Naive thymus-derived CD8-positive, alpha-beta T cell (primary cell): ENCODE measurements around the gene PCNX2. TPM values are rescaled to one million over a fixed set of nuclear protein-coding genes. Genes with fewer than 3 reads are reported as not detected.

Experiments
- ATAC-seq, 2 donors: fragments of 150-1000 bp; cut with Tn5 transposase in 1 of 2; sonication (Bioruptor Pico), chemical (Tn5 transposase) in 1 of 2; 1 replicate in 1 of 2; 2 replicates in 1 of 2; pipeline ENCODE4 v1.10.0; 2021; ENCODE audit warnings: mild to moderate bottlenecking in 2 of 2, moderate library complexity in 2 of 2
- POLR2A ChIA-PET: fragments of 350-600 bp; sonication (Branson Sonifier 250); formaldehyde crosslinking; loops from one replicate; lab custom pipeline; 2021; ENCODE audit warnings: antibody characterized with exemption; lab: Charles Lee
- DNase-seq, 10 donors: peaks; one replicate each; pipeline versions ENCODE4 v3.0.0 to v3.0.0-alpha.2; 2020 to 2022
- H3K27ac Mint-ChIP-seq, 10 donors: one replicate each; pipeline ENCODE4 v1.8.0; 2020 to 2022; ENCODE audit warnings: mild to moderate bottlenecking in 10 of 10, mixed read lengths in 10 of 10, moderate library complexity in 4 of 10, inconsistent platforms in 1 of 10
- H3K27me3 Mint-ChIP-seq, 5 donors: one replicate each; pipeline ENCODE4 v1.8.0; 2021 to 2022; ENCODE audit warnings: mixed read lengths in 5 of 5
- H3K36me3 Mint-ChIP-seq, 3 donors: one replicate each; pipeline ENCODE4 v1.8.0; 2020 to 2022; ENCODE audit warnings: mixed read lengths in 3 of 3, mild to moderate bottlenecking in 2 of 3, inconsistent platforms in 1 of 3
- H3K4me1 Mint-ChIP-seq, 4 donors: one replicate each; pipeline ENCODE4 v1.8.0; 2021 to 2022; ENCODE audit warnings: mixed read lengths in 4 of 4
- H3K4me3 Mint-ChIP-seq, 10 donors: one replicate each; pipeline ENCODE4 v1.8.0; 2020 to 2022; ENCODE audit warnings: mild to moderate bottlenecking in 10 of 10, mixed read lengths in 10 of 10, moderate library complexity in 6 of 10, inconsistent platforms in 1 of 10
- H3K9me3 Mint-ChIP-seq, 9 donors: one replicate each; pipeline ENCODE4 v1.8.0; 2020 to 2022; ENCODE audit warnings: mixed read lengths in 9 of 9, mild to moderate bottlenecking in 3 of 9, inconsistent platforms in 1 of 9, moderate library complexity in 1 of 9
- polyA plus RNA-seq, 3 donors: library from polyadenylated mRNA; unstranded; fragments of 300-500 nt; fragmentation: Illumina TruSeq; gene quantifications; one replicate each; pipeline ENCODE4 v1.2.3, GENCODE V29; 2021
- total RNA-seq, 8 experiments: library from RNA in 2 of 8; stranded (reverse) in 2 of 8; gene quantifications; one replicate each; pipeline ENCODE4 v1.2.3 and lab custom pipeline; 2021 to 2026

PCNX2 gene
- total and polyA plus RNA-seq, 5 experiments from 2014 or later: 2.2 to 54.8 (median 6.9) TPM

GRCh38 chr1:233304489-233305102 lies 9.1 kb upstream of the PCNX2 start:
- H3K27me3 Mint-ChIP-seq: peaks cover 5 to 13% (median 10%) of the 10 kb centered on the region in 5 donors
- ATAC-seq (no peak), DNase-seq (peak in 3 of 10 donors; percentile 36 to 42 (median 37))
- peaks cover 0 to 5% (median 0%) of the 10 kb centered on the region in 4 donors for H3K4me1 Mint-ChIP-seq
- no peak overlapping the region for H3K27ac Mint-ChIP-seq
- H3K4me3 Mint-ChIP-seq: no peak overlapping the region
- peaks cover 0 to 2% (median 0%) of the 10 kb centered on the region in 9 donors for H3K9me3 Mint-ChIP-seq
- POLR2A ChIA-PET: no interaction called here
- no peaks in the 10 kb centered on the region for H3K36me3 Mint-ChIP-seq

GRCh38 chr1:233300326-233300725 lies 4.8 kb upstream of the PCNX2 start:
- Mint-ChIP-seq H3K4me3 (no peak overlapping the region), H3K36me3 (no peaks in the 10 kb centered on the region), H3K4me1 (peaks cover 4 to 11% (median 5%) of the 10 kb centered on the region in 4 donors), H3K27ac (no peak overlapping the region), H3K27me3 (peaks cover 0 to 5% (median 2%) of the 10 kb centered on the region in 5 donors), H3K9me3 (peaks cover 0 to 2% (median 0%) of the 10 kb centered on the region in 9 donors)
- POLR2A ChIA-PET: no interaction called here
- ATAC-seq (no peak), DNase-seq (no peak)

DNA sequence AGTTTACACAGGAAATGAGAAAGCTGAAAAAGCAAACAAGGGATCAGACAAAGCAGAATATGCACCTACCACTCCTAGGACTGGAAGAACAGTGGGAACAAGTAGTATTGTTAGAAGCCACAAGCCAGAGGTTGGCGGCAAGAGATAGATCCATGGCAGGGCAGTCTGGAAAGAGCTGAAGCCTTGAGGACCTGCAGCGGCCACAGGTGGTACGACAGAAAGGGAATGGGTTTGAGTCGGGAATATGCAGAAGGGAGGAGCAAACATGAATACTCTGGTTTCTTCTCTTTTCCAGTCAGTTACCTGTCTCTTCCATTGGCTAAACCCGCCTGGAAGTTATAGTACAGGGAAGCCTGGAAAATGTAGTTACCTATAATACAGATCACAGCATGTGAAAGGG lies 3.9 kb upstream of the PCNX2 start:
- POLR2A ChIA-PET: no interaction called here
- Mint-ChIP-seq H3K9me3 (peaks cover 0 to 2% (median 0%) of the 10 kb centered on the region in 9 donors), H3K4me1 (peaks cover 8 to 19% (median 13%) of the 10 kb centered on the region in 4 donors), H3K4me3 (no peak overlapping the region), H3K36me3 (no peaks in the 10 kb centered on the region), H3K27me3 (peaks cover 0 to 4% (median 1%) of the 10 kb centered on the region in 5 donors), H3K27ac (no peak overlapping the region)
- no peak for ATAC-seq
- DNase-seq: no peak

DNA sequence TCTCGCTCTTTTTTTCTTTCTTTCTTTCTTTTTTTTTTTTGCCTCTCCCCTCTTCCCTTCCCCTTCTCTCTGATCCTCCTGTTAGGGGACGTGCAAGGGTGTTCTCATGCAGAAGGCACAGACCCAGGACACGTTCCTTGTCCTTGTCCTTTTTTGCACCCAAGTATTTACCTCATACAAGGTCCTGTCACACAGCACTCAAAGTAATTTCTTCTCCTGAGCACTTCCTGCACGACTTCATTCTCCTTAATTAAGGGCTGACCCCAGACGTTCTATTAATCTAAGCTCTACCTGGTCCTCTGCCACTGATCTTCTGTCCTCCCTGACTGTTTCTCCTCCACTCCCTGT lies 424 bp upstream of the PCNX2 start:
- H3K4me3 Mint-ChIP-seq: peak overlapping the region; percentile 84 to 96 (median 91)
- H3K4me1 Mint-ChIP-seq: peaks cover 11 to 32% (median 28%) of the 10 kb centered on the region in 4 donors
- ATAC-seq (no peak), DNase-seq (no peak)
- H3K36me3 Mint-ChIP-seq: no peaks in the 10 kb centered on the region
- H3K27me3 Mint-ChIP-seq: peaks cover 0 to under 1% (median 0%) of the 10 kb centered on the region in 5 donors
- peaks cover 0 to under 1% (median 0%) of the 10 kb centered on the region in 9 donors for H3K9me3 Mint-ChIP-seq
- POLR2A ChIA-PET: no interaction called here
- peak overlapping the region; percentile 73 to 93 (median 83) for H3K27ac Mint-ChIP-seq

DNA sequence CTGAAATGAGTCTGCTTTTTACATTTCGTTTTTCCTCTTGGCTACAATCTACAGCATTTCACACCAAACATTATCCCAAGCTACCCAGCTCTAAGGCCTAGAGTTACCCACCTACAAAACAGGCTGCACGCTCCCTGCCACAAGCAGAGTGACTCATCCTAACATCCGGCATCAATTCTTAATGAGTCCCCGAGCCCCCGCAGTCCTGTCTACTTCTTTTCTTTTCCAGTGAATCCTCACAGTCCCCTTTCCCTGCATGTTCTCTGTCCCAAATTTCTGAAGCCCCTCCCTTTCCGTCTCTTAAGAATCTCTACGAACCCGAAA lies 650 bp downstream of the PCNX2 start:
- Mint-ChIP-seq H3K36me3 (no peaks in the 10 kb centered on the region), H3K4me3 (peak overlapping the region; percentile 84 to 96 (median 90)), H3K9me3 (no peaks in the 10 kb centered on the region), H3K4me1 (peaks cover 11 to 35% (median 29%) of the 10 kb centered on the region in 4 donors), H3K27ac (peak overlapping the region; percentile 79 to 93 (median 86)), H3K27me3 (no peaks in the 10 kb centered on the region)
- ATAC-seq (peak; percentile 60 to 70), DNase-seq (peak in 9 of 10 donors; percentile 1 to 58 (median 20))
- POLR2A ChIA-PET: interaction anchor here (1.3 kb wide), 3 partner anchors 12 to 1032 kb away, joined by 3 to 5 read pairs (median 3); partner anchors contain the start of gene MAP3K21

GRCh38 chr1:233293556-233294446 lies 1.7 kb downstream of the PCNX2 start:
- Mint-ChIP-seq H3K4me3 (peak overlapping the region in 8 of 10 donors; percentile 15 to 95 (median 52)), H3K27ac (peak overlapping the region in 8 of 10 donors; percentile 26 to 93 (median 83))
- no peak for ATAC-seq

DNA sequence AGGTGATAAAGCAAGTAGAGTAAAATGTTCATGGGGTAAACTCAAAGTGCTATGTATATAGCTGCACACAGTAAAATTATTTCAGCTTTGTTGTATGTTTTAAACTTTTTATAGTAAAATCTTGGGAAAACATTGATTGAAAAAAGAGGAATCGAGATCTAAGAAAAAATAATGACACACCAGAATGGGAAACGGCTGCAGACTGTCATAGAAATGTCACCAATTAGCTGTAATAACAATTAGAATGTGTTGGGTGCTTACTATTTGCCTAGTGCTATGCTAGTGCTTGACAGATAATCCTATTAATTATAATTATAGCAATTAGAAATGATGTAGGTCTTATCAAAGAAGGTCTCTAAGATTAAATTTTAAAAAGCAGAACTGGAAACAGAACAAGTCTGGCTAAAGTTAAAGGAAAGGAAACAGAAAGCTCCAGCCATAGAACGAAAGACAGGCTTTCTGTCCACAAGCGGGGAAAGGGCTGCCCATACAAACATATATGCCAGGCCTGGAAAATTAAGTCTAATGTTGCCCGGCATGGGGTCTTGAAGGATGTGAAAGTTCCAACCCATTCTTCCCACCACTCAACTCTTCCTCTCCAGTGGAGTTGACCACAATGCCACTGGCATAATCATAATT lies 5.0 kb downstream of the PCNX2 start:
- no peak for ATAC-seq
- H3K4me3 Mint-ChIP-seq: no peak overlapping the region
- POLR2A ChIA-PET: no interaction called here

More at GRCh38 chr1:233293556-233294446, 1.7 kb downstream of the PCNX2 start:
- Mint-ChIP-seq H3K36me3 (peaks cover 0 to 7% (median 6%) of the 10 kb centered on the region in 3 donors), H3K9me3 (no peaks in the 10 kb centered on the region), H3K4me1 (peaks cover 14 to 39% (median 29%) of the 10 kb centered on the region in 4 donors), H3K27me3 (no peaks in the 10 kb centered on the region)
- POLR2A ChIA-PET: no interaction called here
- no peak for DNase-seq

GRCh38 chr1:233289676-233290075 lies 5.8 kb downstream of the PCNX2 start:
- DNase-seq (no peak), ATAC-seq (no peak)
- no peak overlapping the region for H3K4me3 Mint-ChIP-seq
- H3K9me3 Mint-ChIP-seq: no peaks in the 10 kb centered on the region
- peaks cover 3 to 24% (median 10%) of the 10 kb centered on the region in 3 donors for H3K36me3 Mint-ChIP-seq
- no peaks in the 10 kb centered on the region for H3K27me3 Mint-ChIP-seq
- POLR2A ChIA-PET: no interaction called here
- peaks cover 8 to 26% (median 17%) of the 10 kb centered on the region in 4 donors for H3K4me1 Mint-ChIP-seq
- peak overlapping the region in 1 of 10 donors; percentile 60 for H3K27ac Mint-ChIP-seq

More for the DNA sequence above, 5.0 kb downstream of the PCNX2 start:
- Mint-ChIP-seq H3K9me3 (no peaks in the 10 kb centered on the region), H3K27me3 (no peaks in the 10 kb centered on the region), H3K36me3 (peaks cover 3 to 24% (median 10%) of the 10 kb centered on the region in 3 donors), H3K27ac (peak overlapping the region in 1 of 10 donors; percentile 41), H3K4me1 (peaks cover 12 to 31% (median 24%) of the 10 kb centered on the region in 4 donors)
- no peak for DNase-seq

DNA sequence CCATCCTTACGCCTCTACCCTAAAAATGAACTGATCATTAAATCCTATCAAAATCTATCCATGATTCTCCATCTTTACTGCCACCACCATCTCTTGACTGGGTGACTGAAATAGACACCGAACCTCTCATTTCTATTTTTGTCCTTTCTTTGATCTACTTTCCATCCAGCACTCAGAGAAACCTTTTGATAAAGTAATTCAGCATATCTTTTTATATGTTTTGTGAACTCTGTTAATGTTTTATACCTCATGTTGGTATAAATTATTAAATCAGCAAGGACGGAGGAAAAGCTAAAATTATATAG lies 13.0 kb downstream of the PCNX2 start:
- DNase-seq: no peak
- peak overlapping the region in 9 of 10 donors; percentile 0 to 76 (median 48) for H3K4me3 Mint-ChIP-seq
- H3K9me3 Mint-ChIP-seq: no peaks in the 10 kb centered on the region
- H3K27ac Mint-ChIP-seq: peak overlapping the region; percentile 6 to 89 (median 66)
- H3K4me1 Mint-ChIP-seq: peaks cover 14 to 26% (median 18%) of the 10 kb centered on the region in 4 donors
- POLR2A ChIA-PET: interaction anchor here (1.3 kb wide), 1 partner anchor 12 kb away, joined by 5 read pairs; the partner anchor contains the start of gene PCNX2
- no peaks in the 10 kb centered on the region for H3K27me3 Mint-ChIP-seq
- H3K36me3 Mint-ChIP-seq: peaks cover 0 to 6% (median 0%) of the 10 kb centered on the region in 3 donors
- no peak for ATAC-seq

DNA sequence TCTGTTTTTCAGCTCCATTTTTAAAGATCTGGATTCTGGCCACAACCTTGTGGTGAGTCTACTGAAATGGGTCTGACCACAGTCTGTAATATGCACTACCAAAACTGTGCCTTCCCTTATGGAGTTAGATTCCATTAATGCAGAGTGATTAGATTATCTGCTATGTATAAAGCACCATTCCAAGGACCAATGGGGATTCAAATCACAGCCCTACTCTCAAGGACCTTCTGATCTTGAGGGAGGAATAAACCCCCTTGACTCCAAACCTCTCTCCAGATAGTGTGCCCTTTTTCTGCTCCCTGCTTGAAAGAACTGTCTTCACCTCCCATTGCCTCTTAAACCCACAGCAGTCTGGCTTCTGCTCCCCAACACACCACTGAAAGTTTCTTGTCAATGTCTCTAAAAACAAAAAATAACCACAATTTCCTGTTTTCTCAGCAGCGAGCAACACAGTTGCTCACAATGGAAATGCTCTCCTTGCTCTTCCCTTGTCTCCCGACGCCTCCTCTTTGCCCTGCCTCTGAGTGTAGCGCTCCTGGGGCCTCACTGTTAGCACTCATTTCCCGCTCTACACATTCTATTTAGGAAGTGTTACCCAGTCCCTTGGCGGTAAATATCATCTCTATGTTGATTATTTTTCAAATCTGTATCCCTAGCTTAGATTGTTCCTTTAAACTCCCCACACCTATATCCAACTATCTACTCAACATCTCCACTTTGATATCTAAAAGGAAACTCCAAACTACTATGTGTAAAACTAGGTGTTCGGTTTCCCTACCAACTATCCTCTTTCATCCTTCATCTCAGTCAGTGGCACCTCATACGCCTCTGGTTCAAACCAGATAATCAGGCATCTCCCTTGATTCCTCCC lies 13.6 kb downstream of the PCNX2 start:
- Mint-ChIP-seq H3K36me3 (peaks cover 0 to 4% (median 0%) of the 10 kb centered on the region in 3 donors), H3K27ac (peak overlapping the region; percentile 6 to 89 (median 66)), H3K9me3 (no peaks in the 10 kb centered on the region), H3K4me3 (peak overlapping the region in 9 of 10 donors; percentile 33 to 76 (median 48)), H3K27me3 (no peaks in the 10 kb centered on the region), H3K4me1 (peaks cover 18 to 26% (median 21%) of the 10 kb centered on the region in 4 donors)
- ATAC-seq (peak; percentile 72 to 77), DNase-seq (peak in 3 of 10 donors; percentile 14 to 39 (median 24))
- POLR2A ChIA-PET: interaction anchor here (1.3 kb wide), 1 partner anchor 13 kb away, joined by 5 read pairs; the partner anchor contains the start of gene PCNX2

GRCh38 chr1:233279971-233280370 lies 15.6 kb downstream of the PCNX2 start:
- ATAC-seq: no peak
- H3K27ac Mint-ChIP-seq: peak overlapping the region in 1 of 10 donors; percentile 67
- H3K9me3 Mint-ChIP-seq: no peaks in the 10 kb centered on the region
- H3K36me3 Mint-ChIP-seq: peaks cover under 1 to 8% (median 6%) of the 10 kb centered on the region in 3 donors
- H3K4me1 Mint-ChIP-seq: peaks cover 15 to 27% (median 21%) of the 10 kb centered on the region in 4 donors
- no peaks in the 10 kb centered on the region for H3K27me3 Mint-ChIP-seq
- no peak for DNase-seq
- POLR2A ChIA-PET: no interaction called here
- no peak overlapping the region for H3K4me3 Mint-ChIP-seq
